Sigmoid colon (tissue), 7 donors: Measurements from ENCODE around the gene CCDC188. TPM values are rescaled to one million over a fixed set of nuclear protein-coding genes. Genes with fewer than 3 reads are reported as not detected.

ENCODE experiments used
- DNase-seq: peaks from one replicate; pipeline ENCODE4 v3.0.0-alpha.2; 2019
- H3K27ac ChIP-seq, 4 donors: fragments of 200-600 bp; sonication (generic); one replicate each; pipeline ENCODE4 v1.5.1; 2016 to 2019; ENCODE audit warnings: mild to moderate bottlenecking in 1 of 4
- H3K27me3 ChIP-seq, 3 donors: fragments of 200-600 bp; sonication (generic); one replicate each; pipeline ENCODE4 v1.5.1; 2019; ENCODE audit warnings: mild to moderate bottlenecking in 1 of 3
- H3K36me3 ChIP-seq, 4 donors: fragments of 200-600 bp; sonication (generic); one replicate each; pipeline ENCODE4 v1.5.1; 2016 to 2019
- H3K4me1 ChIP-seq, 4 donors: fragments of 200-600 bp; sonication (generic); one replicate each; pipeline ENCODE4 v1.5.1; 2017 to 2019
- H3K4me3 ChIP-seq, 4 donors: fragments of 200-600 bp; sonication (generic); one replicate each; pipeline ENCODE4 v1.5.1; 2017 to 2019; ENCODE audit warnings: mild to moderate bottlenecking in 2 of 4, moderate library complexity in 1 of 4
- H3K9me3 ChIP-seq, 4 donors: fragments of 200-600 bp in 3 of 4; sonication (generic) in 3 of 4; one replicate each; pipeline versions ENCODE4 v1.5.1 to v1.6.1; 2013 to 2019
- EP300 ChIP-seq, 4 donors: sonication (generic); formaldehyde crosslinking; IDR thresholded peaks; one replicate each; pipeline ENCODE4 v1.6.1; 2017; ENCODE audit warnings: antibody characterized with exemption in 4 of 4
- POLR2A ChIP-seq, 2 donors: fragments of 450-650 bp; IDR thresholded peaks; one replicate each; pipeline ENCODE4 v1.6.1; 2016; ENCODE audit warnings: antibody characterized with exemption in 2 of 2, mild to moderate bottlenecking in 2 of 2, moderate library complexity in 2 of 2
- POLR2AphosphoS5 ChIP-seq, 4 donors: sonication (generic); formaldehyde crosslinking; IDR thresholded peaks; one replicate each; pipeline ENCODE4 v1.6.1; 2017; ENCODE audit warnings: antibody characterized with exemption in 4 of 4
- WGBS, 2 donors: extraction: QIAGEN DNeasy Blood & Tissue Kit; methylation state at CpG; one replicate each; pipeline ENCODE4 v1.1.7; 2013; 5-methylcytosine and 5-hydroxymethylcytosine counted together
- intact Hi-C: fragments of 100-400 bp; cut with DNase I; formaldehyde crosslinking; loops from one replicate; pipeline ENCODE4 v1.15.1; 2023
- polyA plus RNA-seq, 3 donors: library from polyadenylated mRNA; stranded (reverse); fragments of 200-250 nt; gene quantifications; one replicate each; pipeline ENCODE4 v1.2.3, GENCODE V29; 2013
- total RNA-seq, 4 donors: library from RNA; depleted of rRNA; stranded (reverse); fragments of >200 nt; gene quantifications; one replicate each; pipeline ENCODE4 v1.1.0, GENCODE V29; 2016
- TF ChIP-seq, protein P1 (sequence below), 4 experiments: fragments of 450-650 bp in 3 of 4; fragments of 200-600 bp in 1 of 4; IDR thresholded peaks; one replicate each; pipeline ENCODE4 v1.5.1; 2016 to 2019; ENCODE audit warnings: antibody characterized with exemption in 4 of 4, mild to moderate bottlenecking in 3 of 4, moderate library complexity in 2 of 4
- donor health status: healthy with polysubstance abuse.
- donor health status: Bipolar disorder and iron deficiency.
- donor health status: healthy.

The CCDC188 gene
- total and polyA plus RNA-seq, 7 donors = 0.41 to 1.1 TPM; not detected in 5

DNA sequence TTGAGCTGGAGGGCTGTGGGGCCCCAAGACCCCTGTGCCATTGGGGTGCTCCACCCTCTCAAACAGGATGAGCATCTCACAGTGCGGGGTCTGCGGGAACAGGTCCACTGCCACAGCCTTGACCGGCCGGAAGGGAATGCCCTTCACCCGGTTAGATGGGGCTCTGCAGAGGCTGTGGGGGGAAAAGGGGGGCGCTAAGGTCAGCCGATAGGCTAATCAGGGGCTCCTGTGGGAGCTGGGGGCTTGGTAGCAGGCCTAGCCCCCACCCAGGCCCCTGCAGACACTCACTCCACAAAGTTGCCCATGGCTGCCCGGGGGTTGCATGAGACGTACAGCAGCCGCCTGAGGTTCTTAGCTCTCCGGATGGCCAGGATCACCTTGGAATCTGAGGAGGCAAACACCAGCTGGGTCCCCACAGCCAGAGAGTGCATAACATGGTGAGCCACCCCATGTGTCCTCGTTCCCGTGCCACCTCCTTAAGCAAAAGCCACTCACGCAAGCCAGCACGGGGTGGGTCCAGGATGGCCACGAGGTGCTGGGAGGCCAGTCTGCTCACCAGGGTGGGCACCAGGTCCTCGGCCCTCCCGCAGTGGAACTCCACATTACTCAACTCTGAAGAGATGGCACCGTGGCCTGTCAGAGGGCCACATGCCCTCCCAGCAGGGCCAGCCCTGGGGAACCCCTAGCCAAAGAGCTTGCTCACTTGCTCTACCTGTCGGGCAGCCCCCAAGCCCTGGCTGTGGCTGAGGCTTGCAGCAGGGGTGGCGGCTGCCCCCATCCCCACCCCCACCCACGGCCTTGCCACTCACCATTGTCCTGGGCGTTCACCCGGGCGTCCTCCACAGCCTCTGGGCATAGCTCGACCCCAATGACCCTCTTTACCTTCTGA, 38.0 kb downstream of the CCDC188 start:
- intact Hi-C loops = loop anchor here (10.0 kb wide), 2 partner anchors 128 to 158 kb away; no protein-coding TSS in a partner anchor
- no peaks in the 10 kb centered on the region for H3K9me3 ChIP-seq
- TF ChIP-seq POLR2A (IDR thresholded peaks at IDR 0.05) (no peak), POLR2AphosphoS5 (IDR thresholded peaks at IDR 0.05) (peak in 1 of 4 donors; percentile 18)
- no peak for DNase-seq
- no peak overlapping the region for H3K4me3 ChIP-seq
- H3K27ac ChIP-seq = no peak overlapping the region
- H3K27me3 ChIP-seq = no peaks in the 10 kb centered on the region
- 84 to 88% methylated on average over 26 of the region's 26 CpGs for WGBS, 2 donors
- H3K4me1 ChIP-seq = peaks cover 0 to 21% (median 17%) of the 10 kb centered on the region in 4 donors
- H3K36me3 ChIP-seq = peaks cover 18 to 72% (median 43%) of the 10 kb centered on the region in 4 donors

DNA sequence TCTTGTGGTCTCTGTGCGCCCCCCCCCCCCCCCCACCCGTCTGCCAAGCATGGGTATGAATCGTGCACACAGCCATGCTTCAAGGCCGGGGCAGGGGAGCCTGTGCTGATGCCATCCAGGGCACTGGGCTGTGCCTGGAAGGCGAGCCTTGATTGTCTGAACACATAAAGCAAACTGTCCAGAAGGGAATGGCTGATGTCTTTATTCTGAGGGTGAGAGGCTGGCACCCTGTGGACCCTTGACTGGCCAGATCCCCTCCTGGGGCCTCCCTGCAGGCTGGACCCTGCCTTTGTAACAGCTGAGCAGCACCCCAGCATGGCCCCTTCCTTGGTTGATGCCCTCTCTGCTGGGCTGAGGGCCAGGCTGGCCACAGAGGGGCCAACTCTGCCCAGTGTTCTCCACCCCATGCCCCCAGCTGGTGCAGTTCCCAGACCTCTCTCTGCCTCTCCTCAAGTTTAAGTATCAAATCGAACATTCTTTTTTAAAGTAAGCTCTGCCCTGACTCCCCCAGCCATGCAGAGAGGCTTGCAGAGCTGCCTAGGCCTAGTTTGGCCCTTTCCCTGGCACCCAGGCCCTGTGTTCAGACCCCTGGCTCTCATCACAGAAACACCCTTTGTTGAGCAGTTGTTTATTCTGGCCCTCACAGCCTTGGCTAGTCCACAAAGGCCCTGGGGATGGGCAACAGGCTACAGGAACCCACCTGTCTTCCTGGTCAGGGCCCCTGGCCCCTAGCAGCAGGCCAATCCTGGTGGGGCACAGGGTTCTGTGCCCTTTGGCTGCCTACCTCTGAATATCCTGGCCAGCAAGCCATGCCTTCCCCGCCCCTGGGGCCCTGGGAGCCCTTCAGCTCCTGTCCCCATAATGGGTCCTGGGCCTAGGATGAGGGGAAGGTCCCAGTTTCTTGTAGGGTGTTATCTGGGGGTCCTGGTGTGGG, 38.9 kb downstream of the CCDC188 start:
- no peaks in the 10 kb centered on the region for H3K9me3 ChIP-seq
- peaks cover 25 to 81% (median 50%) of the 10 kb centered on the region in 4 donors for H3K36me3 ChIP-seq
- DNase-seq = no peak
- peaks cover 0 to 18% (median 15%) of the 10 kb centered on the region in 4 donors for H3K4me1 ChIP-seq
- H3K27me3 ChIP-seq = no peaks in the 10 kb centered on the region
- no peak overlapping the region for H3K27ac ChIP-seq
- 65 to 83% methylated on average over 7 of the region's 7 CpGs for WGBS, 2 donors
- intact Hi-C loops = loop anchor here (10.0 kb wide), 2 partner anchors 127 to 157 kb away; no protein-coding TSS in a partner anchor
- TF ChIP-seq, protein P1, sequence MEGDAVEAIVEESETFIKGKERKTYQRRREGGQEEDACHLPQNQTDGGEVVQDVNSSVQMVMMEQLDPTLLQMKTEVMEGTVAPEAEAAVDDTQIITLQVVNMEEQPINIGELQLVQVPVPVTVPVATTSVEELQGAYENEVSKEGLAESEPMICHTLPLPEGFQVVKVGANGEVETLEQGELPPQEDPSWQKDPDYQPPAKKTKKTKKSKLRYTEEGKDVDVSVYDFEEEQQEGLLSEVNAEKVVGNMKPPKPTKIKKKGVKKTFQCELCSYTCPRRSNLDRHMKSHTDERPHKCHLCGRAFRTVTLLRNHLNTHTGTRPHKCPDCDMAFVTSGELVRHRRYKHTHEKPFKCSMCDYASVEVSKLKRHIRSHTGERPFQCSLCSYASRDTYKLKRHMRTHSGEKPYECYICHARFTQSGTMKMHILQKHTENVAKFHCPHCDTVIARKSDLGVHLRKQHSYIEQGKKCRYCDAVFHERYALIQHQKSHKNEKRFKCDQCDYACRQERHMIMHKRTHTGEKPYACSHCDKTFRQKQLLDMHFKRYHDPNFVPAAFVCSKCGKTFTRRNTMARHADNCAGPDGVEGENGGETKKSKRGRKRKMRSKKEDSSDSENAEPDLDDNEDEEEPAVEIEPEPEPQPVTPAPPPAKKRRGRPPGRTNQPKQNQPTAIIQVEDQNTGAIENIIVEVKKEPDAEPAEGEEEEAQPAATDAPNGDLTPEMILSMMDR (IDR thresholded peaks at IDR 0.05) = no peak
- TF ChIP-seq POLR2A (IDR thresholded peaks at IDR 0.05) = no peak
- no peak for TF ChIP-seq EP300 (IDR thresholded peaks at IDR 0.05)
- no peak for TF ChIP-seq POLR2AphosphoS5 (IDR thresholded peaks at IDR 0.05)
- no peak overlapping the region for H3K4me3 ChIP-seq

DNA sequence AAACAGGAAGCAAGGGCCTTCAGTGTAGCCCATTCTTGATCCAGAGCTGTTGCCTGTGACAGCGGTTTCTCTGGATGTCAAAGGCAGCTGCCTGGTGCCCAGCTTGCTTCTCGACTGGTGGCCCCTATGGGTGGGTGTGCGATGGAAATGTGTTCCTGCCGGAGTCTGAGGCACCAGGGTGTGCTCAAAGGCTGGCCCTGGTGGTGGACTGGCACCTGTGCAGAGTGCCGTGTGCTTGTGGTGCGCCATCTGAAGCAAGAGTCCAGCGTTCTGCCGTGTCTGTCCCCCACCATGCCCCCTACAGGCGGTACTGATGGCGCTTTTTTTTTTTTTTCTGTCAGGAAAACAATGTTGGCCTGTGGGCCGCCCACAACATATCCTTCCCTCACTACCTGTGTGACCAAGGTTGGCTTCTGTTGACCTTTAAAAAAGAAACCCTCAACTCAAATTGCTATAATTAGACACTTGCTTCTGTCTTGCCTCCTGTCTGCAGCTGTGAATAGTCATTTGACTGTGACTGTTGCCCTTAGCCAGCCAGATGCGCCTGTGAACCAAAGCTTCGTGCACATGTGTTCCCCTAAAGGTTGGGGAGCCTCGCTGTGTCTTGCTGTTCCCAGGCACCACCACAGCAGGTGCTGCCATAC, 39.7 kb downstream of the CCDC188 start:
- Histone ChIP-seq H3K27ac (no peak overlapping the region), H3K9me3 (no peaks in the 10 kb centered on the region), H3K27me3 (no peaks in the 10 kb centered on the region), H3K4me3 (no peak overlapping the region), H3K36me3 (peaks cover 33 to 89% (median 58%) of the 10 kb centered on the region in 4 donors), H3K4me1 (peaks cover 0 to 12% (median 10%) of the 10 kb centered on the region in 4 donors)
- DNase-seq = no peak
- WGBS, 2 donors = 58 to 63% methylated on average over 14 of the region's 14 CpGs
- intact Hi-C loops = loop anchor here (10.0 kb wide), 2 partner anchors 126 to 156 kb away; no protein-coding TSS in a partner anchor
- TF ChIP-seq POLR2A (IDR thresholded peaks at IDR 0.05) = no peak
- TF ChIP-seq, protein P1 (IDR thresholded peaks at IDR 0.05) = peak in 1 of 4 experiments; percentile 20

DNA sequence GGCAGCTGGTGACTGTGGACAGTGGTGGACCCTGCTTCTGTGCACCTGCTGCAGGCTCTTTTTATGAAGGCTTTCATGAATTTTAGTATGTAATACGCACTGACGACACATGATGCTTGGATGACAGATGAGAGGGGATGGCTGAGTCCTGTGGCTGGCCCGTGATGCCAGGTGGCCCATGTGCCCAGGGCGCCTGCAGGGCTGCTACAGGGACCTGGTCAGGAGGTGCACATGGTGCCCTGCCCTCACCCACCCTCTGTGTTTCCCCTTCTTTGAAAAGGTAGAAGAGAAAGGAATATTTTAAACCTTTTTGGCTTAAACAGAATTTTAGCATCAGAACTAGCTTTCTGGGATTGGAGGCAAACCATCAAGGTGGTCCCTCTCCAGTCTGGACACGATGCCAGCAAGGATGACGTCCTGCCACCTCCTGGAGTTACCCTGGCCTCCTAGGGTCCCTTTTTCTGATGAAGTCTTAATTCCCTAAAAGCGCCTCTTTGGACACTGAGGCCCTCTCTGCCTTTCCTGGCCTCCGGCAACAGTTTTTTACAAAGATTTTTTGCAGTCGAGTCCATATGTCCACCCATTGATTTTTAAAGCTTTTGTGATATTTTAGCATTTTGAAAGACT, 40.4 kb downstream of the CCDC188 start:
- DNase-seq = no peak
- WGBS, 2 donors = 90 to 92% methylated on average over 9 of the region's 9 CpGs
- TF ChIP-seq POLR2AphosphoS5 (IDR thresholded peaks at IDR 0.05) (no peak), EP300 (IDR thresholded peaks at IDR 0.05) (no peak), POLR2A (IDR thresholded peaks at IDR 0.05) (no peak)
- TF ChIP-seq, protein P1 (IDR thresholded peaks at IDR 0.05) = no peak
- no peaks in the 10 kb centered on the region for H3K9me3 ChIP-seq
- no peaks in the 10 kb centered on the region for H3K27me3 ChIP-seq
- intact Hi-C loops = loop anchor here (10.0 kb wide), 2 partner anchors 126 to 156 kb away; no protein-coding TSS in a partner anchor
- no peak overlapping the region for H3K4me3 ChIP-seq
- H3K4me1 ChIP-seq = peaks cover 0 to 5% (median 3%) of the 10 kb centered on the region in 4 donors
- peaks cover 39 to 96% (median 62%) of the 10 kb centered on the region in 4 donors for H3K36me3 ChIP-seq
- H3K27ac ChIP-seq = no peak overlapping the region
